Measurements from ENCODE around the gene PYCR2.

PYCR2 gene

GRCh38 chr1:225892307-225892706 lies 31.7 kb downstream of the PYCR2 start:
- Histone ChIP-seq H3K36me3 (ENCODE audit: low read length) (no peaks in the 10 kb centered on the region), H3K4me2 (ENCODE audit: low read depth, low read length, poor library complexity, severe bottlenecking) (no peak overlapping the region), H4K20me1 (ENCODE audit: low read depth, low read length) (no peaks in the 10 kb centered on the region), H3K9ac (ENCODE audit: low read length) (no peak overlapping the region), H3K9me2 (replicated peaks; ENCODE audit: insufficient read depth, low read length) (no peaks in the 10 kb centered on the region), H3K4me3 (ENCODE audit: insufficient read depth, low read length, poor library complexity, severe bottlenecking) (no peak overlapping the region), H3K79me2 (ENCODE audit: insufficient read depth, low read length) (no peaks in the 10 kb centered on the region), H3K9me3 (ENCODE audit: insufficient read depth, low read length) (no peaks in the 10 kb centered on the region), H3K27ac (ENCODE audit: low read depth, low read length) (no peak overlapping the region), H3K27me3 (ENCODE audit: low read length) (no peaks in the 10 kb centered on the region), H2AFZ (ENCODE audit: low read depth, low read length, severe bottlenecking) (no peak overlapping the region), H3F3A (ENCODE audit: insufficient read depth) (0 out of 2 replicates have a peak, but pooled peaks cover under 1% of the 10 kb centered on the region)
- TF ChIP-seq CTCF (IDR thresholded peaks at IDR 0.05; ENCODE audit: insufficient read depth, low read length, poor library complexity, severe bottlenecking) (no peak), EZH2phosphoT487 (conservative IDR thresholded peaks at IDR 0.05; ENCODE audit: low read length) (no peak)

- Histone ChIP-seq H2AFZ (ENCODE audit: low read depth, low read length, severe bottlenecking) (no peak overlapping the region), H3K4me3 (ENCODE audit: insufficient read depth, low read length, poor library complexity, severe bottlenecking) (no peak overlapping the region), H3K36me3 (ENCODE audit: low read length) (no peaks in the 10 kb centered on the region), H3K27me3 (ENCODE audit: low read length) (no peaks in the 10 kb centered on the region), H3K9me2 (replicated peaks; ENCODE audit: insufficient read depth, low read length) (no peaks in the 10 kb centered on the region), H4K20me1 (ENCODE audit: low read depth, low read length) (no peaks in the 10 kb centered on the region), H3K27ac (ENCODE audit: low read depth, low read length) (no peak overlapping the region), H3K9ac (ENCODE audit: low read length) (no peak overlapping the region), H3K9me3 (ENCODE audit: insufficient read depth, low read length) (no peaks in the 10 kb centered on the region), H3K4me2 (ENCODE audit: low read depth, low read length, poor library complexity, severe bottlenecking) (no peak overlapping the region), H3K79me2 (ENCODE audit: insufficient read depth, low read length) (no peaks in the 10 kb centered on the region), H3F3A (ENCODE audit: insufficient read depth) (no peaks in the 10 kb centered on the region)
- TF ChIP-seq CTCF (IDR thresholded peaks at IDR 0.05; ENCODE audit: insufficient read depth, low read length, poor library complexity, severe bottlenecking) = no peak
- no peak for TF ChIP-seq EZH2phosphoT487 (conservative IDR thresholded peaks at IDR 0.05; ENCODE audit: low read length)
Observed at GRCh38 chr1:225891229-225891972, 32.6 kb downstream of the PYCR2 start.

- Histone ChIP-seq H3K27ac (ENCODE audit: low read depth, low read length) (no peak overlapping the region), H3K27me3 (ENCODE audit: low read length) (no peaks in the 10 kb centered on the region), H3K79me2 (ENCODE audit: insufficient read depth, low read length) (no peaks in the 10 kb centered on the region), H3K9me2 (replicated peaks; ENCODE audit: insufficient read depth, low read length) (no peaks in the 10 kb centered on the region), H3K9ac (ENCODE audit: low read length) (no peak overlapping the region), H3K4me3 (ENCODE audit: insufficient read depth, low read length, poor library complexity, severe bottlenecking) (no peak overlapping the region), H3F3A (ENCODE audit: insufficient read depth) (no peaks in the 10 kb centered on the region), H4K20me1 (ENCODE audit: low read depth, low read length) (no peaks in the 10 kb centered on the region), H3K9me3 (ENCODE audit: insufficient read depth, low read length) (no peaks in the 10 kb centered on the region), H2AFZ (ENCODE audit: low read depth, low read length, severe bottlenecking) (no peak overlapping the region), H3K36me3 (ENCODE audit: low read length) (no peaks in the 10 kb centered on the region), H3K4me2 (ENCODE audit: low read depth, low read length, poor library complexity, severe bottlenecking) (no peak overlapping the region)
- TF ChIP-seq CTCF (IDR thresholded peaks at IDR 0.05; ENCODE audit: insufficient read depth, low read length, poor library complexity, severe bottlenecking) (no peak), EZH2phosphoT487 (conservative IDR thresholded peaks at IDR 0.05; ENCODE audit: low read length) (no peak)
Observed at GRCh38 chr1:225890346-225891228, 33.5 kb downstream of the PYCR2 start.

All from SU-DHL-6 (cell line).